NCI-H1930 (cell line): ENCODE measurements around the gene IFITM5.
"Not testable (repeated sequence)": the region's sequence is repeated elsewhere in the genome, so short reads cannot be mapped to it uniquely, and the experiment has no call there.

Experiments used
- DNase-seq, 2 experiments: peaks; one replicate each; lab custom pipeline; 2025; lab: John Stamatoyannopoulos, UW

Gene IFITM5

GRCh38 chr11:299081-299891 is at the start of gene IFITM5:
TSS of gene IFITM5 (minus strand) at chr11:299526. CDS start at chr11:299490, 36 bp downstream.
- DNase-seq = no peak

GRCh38 chr11:346529-346928 is 47.2 kb upstream of the IFITM5 start:
- DNase-seq = no peak

GRCh38 chr11:344836-345578 is 45.7 kb upstream of the IFITM5 start:
- no peak for DNase-seq

GRCh38 chr11:342328-342727 is 43.0 kb upstream of the IFITM5 start:
- DNase-seq = no peak

GRCh38 chr11:340539-341512 is 41.5 kb upstream of the IFITM5 start:
- DNase-seq = no peak

- DNase-seq = no peak
Observed at GRCh38 chr11:339963-340362, 40.6 kb upstream of the IFITM5 start.

- no peak for DNase-seq
Observed at GRCh38 chr11:337711-338110, 38.4 kb upstream of the IFITM5 start.

- DNase-seq = no peak
Observed at GRCh38 chr11:336659-337198, 37.4 kb upstream of the IFITM5 start.

GRCh38 chr11:335779-336658 is 36.7 kb upstream of the IFITM5 start:
- no peak for DNase-seq

GRCh38 chr11:334264-334994 is 35.1 kb upstream of the IFITM5 start:
- peak in 1 of 2 experiments; percentile 33 for DNase-seq

- not testable (repeated sequence) for DNase-seq
Observed at GRCh38 chr11:333616-334263, 34.4 kb upstream of the IFITM5 start.

GRCh38 chr11:332651-333480 is 33.5 kb upstream of the IFITM5 start:
- no peak for DNase-seq

GRCh38 chr11:331358-332060 is 32.2 kb upstream of the IFITM5 start:
- no peak for DNase-seq

- DNase-seq = no peak
Observed at GRCh38 chr11:330694-331357, 31.5 kb upstream of the IFITM5 start.

- no peak for DNase-seq
Observed at GRCh38 chr11:330307-330693, 31.0 kb upstream of the IFITM5 start.

- no peak for DNase-seq
Observed at GRCh38 chr11:329886-330253, 30.5 kb upstream of the IFITM5 start.

- not testable (repeated sequence) for DNase-seq
Observed at GRCh38 chr11:328516-329100, 29.3 kb upstream of the IFITM5 start.
